ENCODE results near the gene CFAP58.

Gene CFAP58

GRCh38 chr10:104353325-104354048 is at the start of gene CFAP58:
TSS of gene CFAP58 (plus strand) at chr10:104353833. CDS start at chr10:104353898, 65 bp downstream.
- DNase-seq (ENCODE audit: low read depth in 1 of 2, low spot score in 1 of 2) = peak; percentile 81 to 88

DNA sequence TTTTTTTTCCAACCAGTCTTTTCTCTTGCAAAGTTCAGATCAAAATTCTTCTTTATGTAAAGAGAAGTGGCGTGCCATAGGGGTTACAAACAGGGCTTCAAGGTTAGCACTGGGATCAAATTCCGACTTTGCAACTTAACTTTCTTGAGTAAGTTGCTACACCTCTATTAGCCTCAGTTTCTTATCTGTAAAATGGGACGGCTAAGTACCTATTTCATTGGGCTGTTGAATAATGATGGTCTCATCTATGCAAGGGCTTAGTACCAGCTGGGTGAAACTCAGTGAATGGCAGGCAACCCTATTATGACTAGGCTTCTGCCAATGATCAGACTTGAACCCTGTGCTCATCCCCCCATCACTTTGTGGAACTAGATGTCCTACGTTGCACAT is 49.3 kb upstream of the CFAP58 start:
- DNase-seq (ENCODE audit: low read depth in 1 of 2, low spot score in 1 of 2) = no peak

- no peak for DNase-seq (ENCODE audit: low read depth in 1 of 2, low spot score in 1 of 2)
These were observed 48.7 kb upstream of the CFAP58 start for GRCh38 chr10:104304927-104305326.

DNA sequence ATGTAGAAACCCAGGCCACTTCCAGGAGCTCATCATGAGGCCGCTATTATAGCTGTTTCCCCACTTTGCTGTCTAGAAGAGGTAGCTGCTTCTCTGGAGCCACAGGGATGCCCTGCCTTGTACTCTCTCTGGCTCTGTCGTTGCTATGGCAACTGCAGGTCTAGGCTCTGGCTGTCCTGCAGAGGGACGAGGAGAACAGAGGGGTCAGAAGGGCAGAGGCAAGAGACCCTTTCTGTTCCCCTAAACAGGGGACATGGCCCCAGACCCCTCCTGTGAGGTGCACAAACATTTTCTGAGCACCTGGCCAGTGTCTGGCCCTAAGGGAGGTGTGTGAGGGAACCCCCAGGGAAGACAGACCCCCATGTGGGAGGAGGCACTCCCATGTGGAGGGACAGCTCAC is 46.7 kb upstream of the CFAP58 start:
- no peak for DNase-seq (ENCODE audit: low read depth in 1 of 2, low spot score in 1 of 2)

DNA sequence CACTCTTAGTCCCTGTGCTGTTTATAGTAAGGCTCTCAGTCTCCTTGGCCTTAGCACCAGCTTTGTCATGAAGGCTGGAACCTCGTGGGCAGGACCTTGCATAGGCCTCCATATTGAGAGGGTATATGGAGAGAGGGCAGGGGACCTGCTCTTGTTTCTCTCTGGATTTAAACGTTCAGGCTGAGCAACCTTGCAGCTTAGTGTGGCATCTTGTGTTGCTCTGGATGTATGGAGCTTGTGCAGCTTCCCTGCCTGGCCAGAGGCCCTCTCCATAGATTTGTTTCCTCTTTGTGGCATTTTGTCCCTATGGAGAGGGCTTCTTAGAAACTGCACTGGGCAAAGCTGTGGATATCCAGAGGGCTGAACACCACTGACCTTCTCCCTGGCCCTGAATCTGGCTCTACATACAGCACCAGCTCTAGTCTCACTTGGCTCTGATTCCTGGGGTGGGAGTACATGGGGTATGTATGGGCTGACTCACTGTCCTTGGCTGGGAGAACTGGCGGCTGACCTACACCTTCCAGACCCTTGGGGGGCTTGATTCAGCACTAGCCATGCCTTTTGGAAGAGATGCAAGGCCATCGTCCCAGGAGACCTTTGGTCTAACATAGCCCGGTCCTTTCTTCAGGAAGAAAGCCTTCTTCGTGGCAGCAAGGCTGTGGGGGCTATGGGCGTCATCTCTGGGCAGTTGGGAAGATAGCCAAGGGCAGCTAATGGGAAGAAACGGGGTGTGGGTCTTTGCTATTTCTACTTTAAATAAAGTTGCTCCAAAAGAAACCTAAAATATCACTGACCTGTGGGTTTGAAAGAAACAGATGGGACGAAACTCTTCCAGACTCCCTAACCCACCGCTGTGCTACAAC is 45.8 kb upstream of the CFAP58 start:
- no peak for DNase-seq (ENCODE audit: low read depth in 1 of 2, low spot score in 1 of 2)

DNA sequence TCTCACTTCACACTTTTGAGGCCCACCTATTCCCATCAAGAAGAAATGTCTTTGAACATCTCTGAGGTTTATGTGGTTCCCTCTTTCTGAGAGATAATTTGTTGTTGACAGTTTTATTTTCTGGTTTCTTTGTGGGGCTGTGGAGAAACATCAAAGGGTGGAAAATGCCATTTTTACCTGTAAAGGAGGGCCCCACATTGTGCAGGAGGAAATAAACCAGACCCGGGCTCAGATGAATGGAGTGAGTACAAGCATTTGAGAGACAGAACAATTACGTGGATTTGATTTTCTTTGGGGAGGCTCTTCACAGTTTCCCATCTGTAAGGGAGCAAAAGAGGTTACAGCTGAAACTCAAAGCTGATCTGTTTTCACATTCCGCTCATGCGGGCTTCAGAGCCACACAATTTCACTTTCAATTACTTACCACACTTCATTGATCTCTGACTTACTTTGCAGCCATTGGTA is 45.2 kb upstream of the CFAP58 start:
- no peak for DNase-seq (ENCODE audit: low read depth in 1 of 2, low spot score in 1 of 2)

GRCh38 chr10:104309980-104310978 is 43.4 kb upstream of the CFAP58 start:
- no peak for DNase-seq (ENCODE audit: low read depth in 1 of 2, low spot score in 1 of 2)

DNA sequence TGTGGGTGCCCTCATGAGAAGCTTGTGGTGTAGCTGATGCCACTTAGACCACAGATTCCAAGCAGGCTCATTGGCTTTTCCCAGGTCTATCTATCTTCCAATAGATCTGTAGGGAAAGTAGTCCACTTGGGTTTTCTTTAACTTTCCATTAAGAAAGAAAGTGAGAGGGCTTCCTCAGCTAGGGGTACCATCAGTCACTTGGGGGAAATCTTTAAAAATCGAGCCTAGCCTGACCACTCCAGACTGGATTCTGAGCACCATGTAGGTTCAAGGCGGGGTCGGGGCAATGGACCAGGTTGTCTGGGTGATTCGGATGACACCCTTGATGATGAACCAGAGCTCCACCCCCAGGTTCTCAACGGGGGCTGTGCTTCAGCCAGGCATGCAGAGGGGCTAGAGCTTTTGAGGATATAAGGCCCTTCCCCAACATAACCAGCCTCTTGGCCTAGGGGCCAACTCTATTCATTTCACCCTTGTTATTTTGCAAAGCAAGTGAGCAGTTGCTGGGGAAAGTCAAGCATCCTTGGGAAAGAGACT is 42.4 kb upstream of the CFAP58 start:
- DNase-seq (ENCODE audit: low read depth in 1 of 2, low spot score in 1 of 2) = no peak

GRCh38 chr10:104314591-104315485 is 38.8 kb upstream of the CFAP58 start:
- DNase-seq (ENCODE audit: low read depth in 1 of 2, low spot score in 1 of 2) = no peak

GRCh38 chr10:104315486-104315921 is 38.1 kb upstream of the CFAP58 start:
- no peak for DNase-seq (ENCODE audit: low read depth in 1 of 2, low spot score in 1 of 2)

- no peak for DNase-seq (ENCODE audit: low read depth in 1 of 2, low spot score in 1 of 2)
These were observed 37.1 kb upstream of the CFAP58 start for GRCh38 chr10:104316321-104317099.

DNA sequence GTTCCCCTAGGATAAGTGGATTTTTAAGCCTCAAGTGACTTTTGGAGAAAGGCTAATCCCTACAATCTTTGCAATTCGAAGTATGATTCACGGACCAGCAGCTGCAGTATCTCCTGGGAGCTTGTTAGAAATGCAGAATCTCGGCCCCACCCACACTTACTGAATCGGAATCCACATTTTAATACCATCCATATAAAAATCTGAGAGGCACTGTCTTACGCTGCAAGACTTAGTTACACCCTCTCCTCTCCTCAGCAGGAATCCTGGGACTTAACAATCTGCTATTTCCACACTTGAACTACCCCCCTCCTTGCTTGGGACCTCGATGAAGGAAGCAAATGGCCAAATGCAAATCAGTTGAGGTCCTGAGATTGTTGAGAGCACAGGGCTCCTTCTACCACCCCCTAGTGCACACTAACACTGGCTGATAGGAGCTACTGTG is 36.3 kb upstream of the CFAP58 start:
- DNase-seq (ENCODE audit: low read depth in 1 of 2, low spot score in 1 of 2) = no peak

DNA sequence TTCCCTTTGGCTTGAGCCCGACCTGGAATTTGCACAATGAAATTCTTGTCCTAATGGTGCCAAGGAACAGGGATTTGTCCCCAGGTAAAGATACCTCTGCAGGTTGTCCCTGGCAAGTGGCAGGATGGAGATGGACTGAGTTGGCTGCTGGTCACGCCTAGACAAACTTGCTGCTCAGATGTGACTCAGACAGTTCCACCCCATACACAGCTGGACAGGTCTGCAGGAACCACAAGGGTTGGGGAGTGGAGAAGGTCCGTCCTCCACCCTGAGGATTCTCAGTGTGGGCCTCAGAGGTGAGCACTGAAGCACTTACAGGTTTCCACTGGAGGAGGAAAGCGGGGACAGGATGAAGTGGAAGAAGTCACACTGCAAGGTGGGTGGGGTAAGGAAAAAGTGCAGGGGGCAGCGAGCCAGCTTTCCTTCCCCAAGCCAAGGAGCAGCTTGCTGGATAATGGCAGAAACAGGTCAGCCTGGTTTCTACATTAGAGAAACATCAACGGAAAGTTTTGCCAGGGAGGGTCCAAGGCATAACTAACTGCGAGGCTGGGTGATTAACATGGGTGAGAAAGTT is 35.8 kb upstream of the CFAP58 start:
- no peak for DNase-seq (ENCODE audit: low read depth in 1 of 2, low spot score in 1 of 2)

- DNase-seq (ENCODE audit: low read depth in 1 of 2, low spot score in 1 of 2) = no peak
These were observed 35.3 kb upstream of the CFAP58 start for GRCh38 chr10:104318326-104318725.

DNA sequence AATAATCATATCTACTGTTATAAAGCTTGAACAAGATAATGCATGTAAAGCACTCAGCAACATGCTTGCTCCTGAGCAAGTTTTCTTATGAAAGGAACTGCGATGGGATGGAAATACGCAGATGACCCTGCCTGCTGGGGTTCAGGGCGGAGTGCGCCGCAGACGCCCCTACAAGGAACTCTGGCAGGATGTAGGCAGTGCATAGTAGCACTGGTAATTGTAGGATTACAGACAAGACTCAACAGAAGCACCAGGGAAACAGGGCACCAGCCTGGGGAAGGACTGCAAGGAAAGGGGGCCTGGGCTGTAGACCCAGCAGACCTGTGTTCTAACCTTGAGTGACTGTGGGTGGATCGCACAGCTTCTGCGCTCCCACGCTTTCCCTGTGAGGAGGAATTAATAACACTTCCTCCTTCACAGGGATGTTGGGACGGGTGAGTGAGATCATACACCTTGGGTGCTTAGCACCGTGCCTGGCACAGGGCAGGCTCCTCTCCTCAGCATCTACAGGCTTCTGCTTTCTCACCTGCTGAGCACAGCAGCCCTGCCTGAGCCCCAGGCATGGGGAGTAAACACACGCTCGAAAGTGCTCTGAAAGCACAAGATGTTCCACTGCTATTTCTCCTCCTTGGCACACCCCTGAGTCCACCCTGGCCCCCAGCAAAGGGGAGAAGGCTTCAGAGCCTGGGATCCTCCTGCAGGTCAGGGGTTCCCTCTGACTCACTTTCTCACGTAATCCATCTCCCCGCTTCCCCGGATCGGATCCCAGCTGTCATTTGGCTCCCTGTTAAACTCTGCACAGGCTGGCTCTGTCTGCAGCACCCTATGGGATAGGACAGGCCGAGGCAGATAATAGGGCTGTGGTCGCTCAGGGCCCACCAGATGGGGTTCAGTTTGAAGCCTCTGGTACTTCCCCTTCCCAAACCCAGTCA is 34.6 kb upstream of the CFAP58 start:
- no peak for DNase-seq (ENCODE audit: low read depth in 1 of 2, low spot score in 1 of 2)

- no peak for DNase-seq (ENCODE audit: low read depth in 1 of 2, low spot score in 1 of 2)
These were observed 32.4 kb upstream of the CFAP58 start for GRCh38 chr10:104321226-104321625.

- no peak for DNase-seq (ENCODE audit: low read depth in 1 of 2, low spot score in 1 of 2)
These were observed 31.8 kb upstream of the CFAP58 start for GRCh38 chr10:104321725-104322415.

All from activated T-helper 1 cell treated with anti-CD3 and anti-CD28 coated beads, Interleukin-2, amount 50 U/mL, for 16 hours (primary cell).